ENCODE measurements around the gene TMEM252. TPM values are rescaled to one million over a fixed set of nuclear protein-coding genes. Genes with fewer than 3 reads are reported as not detected.

The TMEM252 gene
- total RNA-seq: not detected in 2 replicates

DNA sequence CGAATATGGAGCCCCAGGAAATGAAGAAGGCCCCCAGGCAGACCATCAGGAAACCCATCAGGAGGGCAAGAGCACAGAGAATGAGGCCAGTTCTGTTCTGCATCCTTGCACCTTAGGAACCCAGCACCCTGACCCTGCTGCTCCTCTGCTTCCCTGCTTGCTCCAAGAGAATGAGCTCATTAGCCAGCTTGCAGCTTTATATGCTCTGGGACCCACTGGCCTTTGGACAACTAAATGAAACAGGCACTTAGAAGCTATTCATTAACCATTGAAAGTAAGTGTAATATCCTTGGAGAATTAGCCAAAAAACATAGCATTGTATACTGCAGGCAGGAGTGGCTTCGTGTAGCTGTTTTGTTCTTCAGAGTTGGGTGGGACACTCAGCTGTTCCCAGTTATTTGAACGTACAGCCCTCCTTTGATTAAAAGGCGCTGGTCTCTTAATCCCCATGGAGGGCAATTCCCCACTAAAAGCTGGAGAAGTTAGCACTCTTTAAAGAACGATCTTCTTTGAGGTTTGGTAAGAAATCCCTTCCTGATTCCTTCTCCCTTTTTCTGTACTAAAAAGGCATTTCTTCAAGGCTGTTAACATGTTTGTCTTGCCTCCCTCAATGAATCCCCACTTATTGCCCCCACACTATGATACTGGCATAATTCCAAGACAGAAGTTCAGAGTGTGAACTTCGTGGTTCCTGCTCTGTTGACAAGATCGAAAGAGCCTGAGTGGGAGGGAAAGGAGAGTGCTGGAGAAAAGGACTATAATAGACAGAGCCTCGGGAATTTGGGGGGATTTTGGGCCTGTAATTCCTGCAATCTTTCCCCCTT, at the start of gene TMEM252:
TSS of gene TMEM252 (minus strand) at position 172 of the 824 bp plus-strand sequence. CDS start at position 103, 69 bp downstream.
- DNase-seq (ENCODE audit: extremely low read depth, low read depth, low spot score): no peak

- DNase-seq (ENCODE audit: extremely low read depth, low read depth, low spot score): no peak
Measured at GRCh38 chr9:68585034-68585761, 44.5 kb upstream of the TMEM252 start.

- DNase-seq (ENCODE audit: extremely low read depth, low read depth, low spot score): peak; percentile 65
Measured at GRCh38 chr9:68584189-68585033, 43.7 kb upstream of the TMEM252 start.

- no peak for DNase-seq (ENCODE audit: extremely low read depth, low read depth, low spot score)
Measured at GRCh38 chr9:68581696-68582095, 41.0 kb upstream of the TMEM252 start.

DNA sequence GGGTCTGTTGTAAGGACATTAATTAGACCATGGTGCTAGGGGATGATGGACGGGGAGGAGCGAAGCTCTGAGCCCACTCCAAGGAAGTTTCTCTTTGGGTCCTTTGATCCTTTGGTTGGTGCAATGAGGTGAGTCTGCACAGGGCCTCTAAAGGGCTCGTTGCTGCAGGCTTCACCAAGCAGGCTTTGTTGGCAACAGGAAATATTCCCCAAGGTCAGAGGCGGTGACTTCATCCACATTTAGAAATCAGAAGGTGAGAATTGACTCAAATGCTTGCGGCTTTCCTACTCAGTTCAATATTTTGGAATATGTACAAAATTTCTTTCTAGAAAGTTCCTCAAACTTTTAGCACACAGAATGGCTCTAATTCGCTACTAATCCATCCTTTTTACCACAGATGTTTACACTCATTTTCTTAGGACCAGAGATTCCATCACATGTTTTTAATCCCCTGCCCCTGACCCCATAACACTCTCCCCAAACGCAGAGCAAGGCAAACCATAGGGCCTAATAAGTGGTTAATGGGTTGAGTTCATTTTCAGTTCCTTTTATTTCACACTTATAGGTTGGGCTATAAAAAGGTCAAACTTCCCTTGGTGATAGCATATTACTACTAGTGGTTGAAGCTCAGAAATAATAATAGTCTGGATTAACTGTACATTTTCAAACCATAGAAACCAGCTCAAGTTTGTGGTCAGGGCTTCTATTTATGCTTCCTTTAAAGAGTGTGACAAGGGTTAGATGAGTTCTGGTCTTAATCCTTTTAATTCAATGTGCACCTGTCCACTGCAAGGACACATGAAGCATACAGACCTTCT, 37.3 kb upstream of the TMEM252 start:
- no peak for DNase-seq (ENCODE audit: extremely low read depth, low read depth, low spot score)

DNA sequence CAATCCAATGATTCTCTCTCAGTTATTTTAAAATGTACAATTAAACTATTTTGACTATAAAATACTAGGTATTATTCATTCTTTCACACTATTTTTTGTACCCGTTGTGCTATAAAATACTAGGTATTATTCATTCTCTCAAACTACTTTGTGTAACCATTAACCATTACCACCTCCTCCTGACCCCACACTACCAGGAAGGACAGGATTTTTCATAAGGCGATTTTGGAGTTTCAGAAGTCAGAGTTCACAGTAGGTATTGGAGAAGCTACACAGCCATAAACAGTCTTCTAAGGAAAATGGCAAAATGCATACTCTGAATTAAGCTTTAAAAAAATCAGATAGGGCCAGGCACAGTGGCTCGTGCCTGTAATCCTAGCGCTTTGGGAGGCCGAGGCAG, 35.1 kb upstream of the TMEM252 start:
- no peak for DNase-seq (ENCODE audit: extremely low read depth, low read depth, low spot score)

DNA sequence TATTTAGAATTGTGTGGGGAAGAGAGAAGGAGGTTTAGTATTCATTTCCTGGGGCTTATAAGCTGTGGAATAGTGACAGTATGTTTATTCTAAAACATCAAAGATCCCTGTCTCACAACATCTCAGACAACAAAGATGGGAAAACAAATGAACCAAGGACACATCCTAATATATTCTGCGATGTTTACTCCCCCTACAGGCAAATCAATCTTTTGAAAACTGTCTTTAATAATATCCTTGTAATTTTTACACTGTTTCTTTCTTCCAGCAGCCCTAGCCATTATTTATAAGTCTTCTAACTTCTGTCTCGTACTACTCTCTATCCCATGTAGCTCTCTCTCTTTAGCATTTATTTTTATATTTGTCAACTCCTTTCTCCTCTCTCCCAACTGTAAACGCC, 33.5 kb upstream of the TMEM252 start:
- no peak for DNase-seq (ENCODE audit: extremely low read depth, low read depth, low spot score)

DNA sequence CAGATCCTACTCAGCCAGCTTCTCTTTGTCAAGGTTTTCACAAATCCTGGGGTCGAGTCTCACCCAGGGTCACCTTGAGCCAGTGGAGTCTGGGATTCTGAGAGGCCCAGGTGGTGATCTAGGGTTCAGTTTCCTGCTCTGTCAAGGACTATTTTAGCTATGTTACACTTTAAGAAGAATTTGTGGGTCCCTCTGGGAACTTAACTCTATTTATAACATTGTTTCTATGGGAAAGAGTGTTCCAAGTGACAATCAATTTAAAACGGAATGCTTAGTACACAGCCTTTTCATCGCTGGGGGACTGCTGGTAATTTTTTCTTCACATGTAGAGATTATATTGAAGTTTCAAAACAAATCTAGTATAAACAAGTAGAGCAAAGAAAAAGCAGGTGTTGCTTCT, 26.9 kb upstream of the TMEM252 start:
- DNase-seq (ENCODE audit: extremely low read depth, low read depth, low spot score): no peak

GRCh38 chr9:68562461-68562860, 21.8 kb upstream of the TMEM252 start:
- DNase-seq (ENCODE audit: extremely low read depth, low read depth, low spot score): no peak

- no peak for DNase-seq (ENCODE audit: extremely low read depth, low read depth, low spot score)
Measured at GRCh38 chr9:68560071-68560844, 19.6 kb upstream of the TMEM252 start.

DNA sequence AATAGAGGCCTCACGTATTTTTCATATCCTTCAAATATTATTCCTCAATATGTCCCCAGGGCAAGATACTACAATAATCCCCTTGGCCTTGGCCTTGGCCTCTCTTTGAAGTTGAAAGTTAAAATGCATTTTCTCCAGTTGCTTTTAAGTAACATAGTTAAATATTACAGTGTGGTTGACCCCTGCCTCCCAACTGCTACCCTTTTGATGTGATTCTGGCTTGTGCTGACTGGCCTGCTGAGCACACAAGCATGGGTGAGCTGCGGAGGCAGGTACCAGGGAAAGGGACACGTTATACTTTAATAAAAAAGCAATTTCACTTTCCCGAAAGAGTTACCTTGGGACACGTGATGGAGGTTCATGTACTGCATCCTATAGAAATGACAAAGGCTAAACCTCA, 17.9 kb upstream of the TMEM252 start:
- DNase-seq (ENCODE audit: extremely low read depth, low read depth, low spot score): no peak

- no peak for DNase-seq (ENCODE audit: extremely low read depth, low read depth, low spot score)
Measured at GRCh38 chr9:68555437-68556150, 14.9 kb upstream of the TMEM252 start.

DNA sequence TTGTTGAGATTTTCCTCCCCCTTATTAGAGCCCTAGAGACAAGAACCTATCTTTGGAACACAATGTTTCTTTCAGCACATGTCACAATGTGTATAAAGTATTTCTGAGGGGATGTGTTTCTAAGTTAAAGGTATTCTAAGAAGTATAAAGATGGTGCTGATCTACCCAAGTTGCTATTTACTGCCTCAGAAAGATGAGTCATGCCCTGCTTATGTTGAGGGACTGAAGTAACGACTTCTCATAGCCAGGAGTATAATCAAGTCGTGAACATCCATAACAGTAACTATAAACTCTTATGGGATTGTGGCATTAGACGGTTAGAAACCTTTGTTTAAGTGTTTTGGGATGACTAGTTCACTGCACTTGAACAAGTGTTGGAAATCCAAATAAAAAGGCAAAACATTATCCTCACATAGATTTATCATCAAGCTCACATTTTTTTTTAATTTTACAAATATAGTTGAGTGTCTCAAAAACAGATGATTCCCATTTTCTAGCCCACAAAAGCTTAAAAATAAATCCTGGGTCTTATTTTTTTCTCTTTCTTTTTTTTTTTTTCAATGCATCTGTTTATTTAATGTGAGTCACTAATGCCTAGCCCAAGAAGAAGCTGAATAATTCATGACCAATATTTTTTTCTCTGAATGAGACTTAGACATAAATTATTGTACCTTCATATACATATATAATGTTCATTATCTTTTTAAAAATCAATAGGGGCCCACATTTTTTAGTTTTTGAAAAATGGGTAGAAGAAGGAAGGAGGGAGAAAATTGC, 12.2 kb upstream of the TMEM252 start:
- DNase-seq (ENCODE audit: extremely low read depth, low read depth, low spot score): no peak

DNA sequence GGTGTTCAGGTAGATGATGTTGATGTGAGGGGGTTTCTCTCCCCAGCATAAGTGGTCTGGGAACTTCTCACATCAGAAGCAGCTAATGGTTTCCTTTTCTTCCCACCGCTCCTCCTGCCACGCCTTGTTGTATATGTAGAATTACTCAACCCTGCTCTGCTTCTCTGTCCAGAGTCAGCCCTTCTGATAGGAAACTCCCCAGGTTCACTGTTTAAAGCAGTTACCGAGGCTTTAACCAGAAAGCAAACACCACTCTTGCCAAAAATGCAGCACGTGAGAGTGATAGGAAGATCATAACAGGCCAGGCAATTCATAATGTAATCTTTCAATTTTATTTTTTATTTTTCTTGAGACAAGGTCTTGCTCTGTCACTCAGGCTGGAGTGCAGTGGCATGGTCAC, 10.5 kb upstream of the TMEM252 start:
- no peak for DNase-seq (ENCODE audit: extremely low read depth, low read depth, low spot score)

- no peak for DNase-seq (ENCODE audit: extremely low read depth, low read depth, low spot score)
Measured at GRCh38 chr9:68548241-68548640, 7.6 kb upstream of the TMEM252 start.

GRCh38 chr9:68547417-68547816, 6.7 kb upstream of the TMEM252 start:
- no peak for DNase-seq (ENCODE audit: extremely low read depth, low read depth, low spot score)

GRCh38 chr9:68546596-68547390, 6.1 kb upstream of the TMEM252 start:
- DNase-seq (ENCODE audit: extremely low read depth, low read depth, low spot score): no peak
